ENCODE results near the gene AFAP1L1.

- TF ChIP-seq CTCF (IDR thresholded peaks at IDR 0.05; ENCODE audit: low read depth, low read length, missing input control) (no peak), EGR1 (IDR thresholded peaks at IDR 0.05; ENCODE audit: low read depth in 2 of 2) (no peak), YY1 (IDR thresholded peaks at IDR 0.05) (no peak)
Observed at GRCh38 chr5:149227168-149227826, 44.4 kb upstream of the AFAP1L1 start.

All from liver (tissue), 3 donors.